Endodermal cell (in vitro differentiated cells): ENCODE results near the gene SLC52A3. TPM values are rescaled to one million over a fixed set of nuclear protein-coding genes. Genes with fewer than 3 reads are reported as not detected.

Experiments
- DNase-seq: peaks from one replicate; pipeline ENCODE4 v3.0.0-alpha.2; 2017
- H3K27ac ChIP-seq: 2 replicates; pipeline ENCODE4 v1.5.1; 2013; ENCODE audit warnings: mild to moderate bottlenecking, low read depth, low read length, moderate library complexity
- H3K27me3 ChIP-seq: 2 replicates; pipeline ENCODE4 v1.6.1; 2013; ENCODE audit warnings: mild to moderate bottlenecking, low read length, moderate library complexity; ENCODE audit not compliant: insufficient read depth, control insufficient read depth, poor library complexity, severe bottlenecking
- H3K36me3 ChIP-seq: 2 replicates; pipeline ENCODE4 v1.7.0; 2013; ENCODE audit warnings: mild to moderate bottlenecking, low read length, moderate library complexity; ENCODE audit not compliant: control insufficient read depth, insufficient read depth
- H3K4me1 ChIP-seq: one replicate; pipeline ENCODE4 v1.7.0; 2013; ENCODE audit warnings: low read length; ENCODE audit not compliant: control insufficient read depth, insufficient read depth
- H3K4me3 ChIP-seq: 2 replicates; pipeline ENCODE4 v1.5.1; 2013; ENCODE audit warnings: mild to moderate bottlenecking, low read length, moderate library complexity
- H3K9ac ChIP-seq: 2 replicates; pipeline ENCODE4 v1.6.1; 2013; ENCODE audit warnings: mild to moderate bottlenecking, low read length, moderate library complexity; ENCODE audit not compliant: poor library complexity, severe bottlenecking; ENCODE audit errors: extremely low read depth
- H3K9me3 ChIP-seq: 2 replicates; pipeline ENCODE4 v1.6.1; 2013; ENCODE audit warnings: mild to moderate bottlenecking, low read length, moderate library complexity; ENCODE audit not compliant: control insufficient read depth
- H3K27ac Mint-ChIP-seq: 2 replicates; pipeline ENCODE4 v1.8.0; 2020; ENCODE audit warnings: mixed read lengths
- H3K27me3 Mint-ChIP-seq: 2 replicates; pipeline ENCODE4 v1.8.0; 2021; ENCODE audit warnings: mild to moderate bottlenecking, mixed read lengths; ENCODE audit not compliant: insufficient read depth
- H3K36me3 Mint-ChIP-seq: 2 replicates; pipeline ENCODE4 v1.8.0; 2020; ENCODE audit warnings: low read depth, mixed read lengths
- H3K4me1 Mint-ChIP-seq: 2 replicates; pipeline ENCODE4 v1.8.0; 2020; ENCODE audit warnings: mixed read lengths
- H3K4me3 Mint-ChIP-seq: 2 replicates; pipeline ENCODE4 v1.8.0; 2020; ENCODE audit warnings: mild to moderate bottlenecking, moderate library complexity, mixed read lengths
- H3K9me3 Mint-ChIP-seq: 2 replicates; pipeline ENCODE4 v1.8.0; 2020; ENCODE audit warnings: mild to moderate bottlenecking, mixed read lengths
- CTCF ChIP-seq: fragments of 200-600 bp; sonication (generic); conservative IDR thresholded peaks from 2 replicates; pipeline ENCODE4 v1.5.0; 2021; ENCODE audit warnings: antibody characterized with exemption, mild to moderate bottlenecking
- WGBS, 2 experiments: methylation state at CpG; one replicate each; pipeline versions ENCODE4 v1.1.5 to v1.1.7; 2013; ENCODE audit warnings: missing lambda C conversion rate in 2 of 2, mixed read lengths in 1 of 2; ENCODE audit not compliant: insufficient coverage in 1 of 2, insufficient read length in 1 of 2; 5-methylcytosine and 5-hydroxymethylcytosine counted together
- total RNA-seq, 2 donors: library from RNA; stranded (reverse); fragmentation: NEBNext Ultra II Directional in 1 of 2; extraction: Animal tissue kit (Norgen Biotek cat#: 25700) in 1 of 2; gene quantifications; 2 replicates in 1 of 2; 3 replicates in 1 of 2; pipeline ENCODE4 v1.2.1, GENCODE V29; 2021

Gene SLC52A3
- total RNA-seq, 2 donors from 2014 or later: 3.1 to 5.7 TPM

GRCh38 chr20:751761-752160 lies 16.5 kb downstream of the SLC52A3 start:
- no peaks in the 10 kb centered on the region for H3K4me1 ChIP-seq
- H3K4me3 Mint-ChIP-seq: no peak overlapping the region
- no peaks in the 10 kb centered on the region for H3K36me3 Mint-ChIP-seq
- no peak overlapping the region for H3K9ac ChIP-seq
- H3K4me3 ChIP-seq: no peak overlapping the region
- H3K9me3 ChIP-seq: peaks cover 4% of the 10 kb centered on the region
- H3K36me3 ChIP-seq: no peaks in the 10 kb centered on the region
- H3K27me3 Mint-ChIP-seq: peaks cover 5% of the 10 kb centered on the region
- TF ChIP-seq CTCF: no peak
- H3K9me3 Mint-ChIP-seq: peaks cover 8% of the 10 kb centered on the region
- H3K27ac Mint-ChIP-seq: no peak overlapping the region
- 78 to 93% methylated on average over 1 to 5 of the region's 5 CpGs for WGBS, 2 experiments
- no peak overlapping the region for H3K27ac ChIP-seq
- H3K4me1 Mint-ChIP-seq: no peaks in the 10 kb centered on the region
- no peak for DNase-seq
- H3K27me3 ChIP-seq: no peaks in the 10 kb centered on the region

- H3K9me3 ChIP-seq: peaks cover 8% of the 10 kb centered on the region
- Mint-ChIP-seq H3K4me3 (no peak overlapping the region), H3K27me3 (peaks cover 2% of the 10 kb centered on the region), H3K27ac (no peak overlapping the region), H3K36me3 (no peaks in the 10 kb centered on the region), H3K9me3 (peaks cover 13% of the 10 kb centered on the region), H3K4me1 (no peaks in the 10 kb centered on the region)
- no peak overlapping the region for H3K4me3 ChIP-seq
- H3K36me3 ChIP-seq: no peaks in the 10 kb centered on the region
- TF ChIP-seq CTCF: no peak
- no peaks in the 10 kb centered on the region for H3K4me1 ChIP-seq
- DNase-seq: no peak
- 96 to 100% methylated on average over 2 to 3 of the region's 3 CpGs for WGBS, 2 experiments
- no peak overlapping the region for H3K27ac ChIP-seq
- no peaks in the 10 kb centered on the region for H3K27me3 ChIP-seq
- H3K9ac ChIP-seq: no peak overlapping the region
These were observed 17.5 kb downstream of the SLC52A3 start for GRCh38 chr20:750801-751200.

GRCh38 chr20:745683-746301 lies 22.5 kb downstream of the SLC52A3 start:
- Histone ChIP-seq H3K27me3 (no peaks in the 10 kb centered on the region), H3K27ac (no peak overlapping the region), H3K4me3 (no peak overlapping the region), H3K4me1 (no peaks in the 10 kb centered on the region), H3K36me3 (no peaks in the 10 kb centered on the region), H3K9ac (no peak overlapping the region), H3K9me3 (peaks cover 23% of the 10 kb centered on the region)
- DNase-seq: no peak
- Mint-ChIP-seq H3K9me3 (peaks cover 34% of the 10 kb centered on the region), H3K36me3 (peaks cover 2% of the 10 kb centered on the region), H3K4me1 (no peaks in the 10 kb centered on the region), H3K27ac (no peak overlapping the region), H3K4me3 (no peak overlapping the region), H3K27me3 (peaks cover 28% of the 10 kb centered on the region)
- 84 to 88% methylated on average over 2 to 3 of the region's 4 CpGs for WGBS, 2 experiments
- no peak for TF ChIP-seq CTCF
